Esophagus muscularis mucosa (tissue), 3 donors: ENCODE measurements around the gene LYPD4.
"Not testable (repeated sequence)": the region's sequence is repeated elsewhere in the genome, so short reads cannot be mapped to it uniquely, and the experiment has no call there.

Source experiments
- CTCF ChIP-seq, 3 experiments: fragments of 200-600 bp in 2 of 3; fragments of 450-650 bp in 1 of 3; sonication (generic) in 2 of 3; IDR thresholded peaks; one replicate each; pipeline ENCODE4 v1.5.1; 2017 to 2019; ENCODE audit warnings: antibody characterized with exemption in 3 of 3, mild to moderate bottlenecking in 2 of 3, moderate library complexity in 1 of 3
- POLR2AphosphoS5 ChIP-seq, 2 donors: sonication (generic); formaldehyde crosslinking; IDR thresholded peaks; one replicate each; pipeline ENCODE4 v1.6.1; 2017; ENCODE audit warnings: antibody characterized with exemption in 2 of 2

GRCh38 chr19:41875973-41876372 is 31.5 kb upstream of the LYPD4 start:
- not testable (repeated sequence) for TF ChIP-seq CTCF, POLR2AphosphoS5 (IDR thresholded peaks at IDR 0.05)
